Gastroesophageal sphincter (tissue), 4 donors: Measurements from ENCODE around the gene TNS1. TPM values are rescaled to one million over a fixed set of nuclear protein-coding genes. Genes with fewer than 3 reads are reported as not detected.

Experiments used
- ATAC-seq: fragments of 150-250 bp; one replicate; pipeline ENCODE4 v1.9.1; 2016; ENCODE audit warnings: mild to moderate bottlenecking, moderate library complexity
- H3K27ac ChIP-seq, 4 donors: fragments of 200-600 bp; sonication (generic) in 3 of 4; 1 replicate in 3 of 4; 2 replicates in 1 of 4; pipeline ENCODE4 v1.5.1; 2016 to 2019
- H3K27me3 ChIP-seq: fragments of 200-600 bp; sonication (generic); one replicate; pipeline ENCODE4 v1.5.1; 2019
- H3K36me3 ChIP-seq, 2 donors: fragments of 200-600 bp; sonication (generic); one replicate each; pipeline ENCODE4 v1.5.1; 2019; ENCODE audit warnings: control low read depth in 1 of 2
- H3K4me1 ChIP-seq, 3 donors: fragments of 200-600 bp; sonication (generic); 1 replicate in 2 of 3; 2 replicates in 1 of 3; pipeline ENCODE4 v1.5.1; 2016 to 2019; ENCODE audit warnings: control low read depth in 2 of 3
- H3K4me3 ChIP-seq, 2 donors: fragments of 200-600 bp; sonication (generic); one replicate each; pipeline ENCODE4 v1.5.1; 2019; ENCODE audit warnings: mild to moderate bottlenecking in 1 of 2, moderate library complexity in 1 of 2
- H3K9me3 ChIP-seq, 3 donors: fragments of 200-600 bp; sonication (generic); one replicate each; pipeline ENCODE4 v1.5.1; 2017 to 2019; ENCODE audit warnings: control low read depth in 2 of 3
- CTCF ChIP-seq, 4 experiments: fragments of 200-600 bp in 2 of 4; fragments of 450-650 bp in 2 of 4; sonication (generic) in 1 of 4; IDR thresholded peaks; one replicate each; pipeline ENCODE4 v1.5.1; 2017 to 2019; ENCODE audit warnings: antibody characterized with exemption in 4 of 4, mild to moderate bottlenecking in 2 of 4, moderate library complexity in 2 of 4
- EP300 ChIP-seq: sonication (generic); formaldehyde crosslinking; IDR thresholded peaks from one replicate; pipeline ENCODE4 v1.6.1; 2017; ENCODE audit warnings: antibody characterized with exemption, mild to moderate bottlenecking
- POLR2A ChIP-seq, 2 donors: fragments of 450-650 bp; IDR thresholded peaks; one replicate each; pipeline ENCODE4 v1.6.1; 2017; ENCODE audit warnings: antibody characterized with exemption in 2 of 2, mild to moderate bottlenecking in 2 of 2, moderate library complexity in 1 of 2
- POLR2AphosphoS5 ChIP-seq: sonication (generic); formaldehyde crosslinking; IDR thresholded peaks from one replicate; pipeline ENCODE4 v1.6.1; 2017; ENCODE audit warnings: antibody characterized with exemption
- WGBS, 2 donors: methylation state at CpG; one replicate each; pipeline ENCODE4 v1.1.5; 2018; ENCODE audit warnings: low coverage in 1 of 2; 5-methylcytosine and 5-hydroxymethylcytosine counted together
- total RNA-seq, 4 donors: library from RNA; depleted of rRNA; stranded (reverse); fragments of >200 nt; gene quantifications; one replicate each; pipeline ENCODE4 v1.1.0, GENCODE V29; 2016

Gene TNS1
- total RNA-seq, 4 donors from 2014 or later: 825 to 2,193 (median 1,462) TPM

- Histone ChIP-seq H3K27ac (peak overlapping the region; percentile 97 to 99 (median 97)), H3K36me3 (peaks cover 0 to 64% of the 10 kb centered on the region in 2 donors), H3K9me3 (no peaks in the 10 kb centered on the region), H3K4me1 (peaks cover 36 to 100% (median 84%) of the 10 kb centered on the region in 3 donors), H3K4me3 (peak overlapping the region in 1 of 2 donors; percentile 28), H3K27me3 (no peaks in the 10 kb centered on the region)
- WGBS, 2 donors: 0% methylated on average over 1 of the region's 5 CpGs; no CpG with 5 or more reads in 1 of the 2 donors
- peak; percentile 13 for ATAC-seq
- TF ChIP-seq POLR2A (IDR thresholded peaks at IDR 0.05): no peak
Observed at GRCh38 chr2:217901835-217902378, 100.9 kb downstream of the TNS1 start.

- H3K27ac ChIP-seq: peak overlapping the region; percentile 97 to 99 (median 97)
- H3K4me1 ChIP-seq: peaks cover 33 to 98% (median 79%) of the 10 kb centered on the region in 3 donors
- H3K9me3 ChIP-seq: no peaks in the 10 kb centered on the region
- peak overlapping the region in 1 of 2 donors; percentile 26 for H3K4me3 ChIP-seq
- WGBS, 2 donors: 86 to 100% methylated on average over 1 of the region's 4 CpGs
- H3K36me3 ChIP-seq: peaks cover 0 to 67% of the 10 kb centered on the region in 2 donors
- no peaks in the 10 kb centered on the region for H3K27me3 ChIP-seq
- no peak for TF ChIP-seq POLR2AphosphoS5
- no peak for TF ChIP-seq CTCF (IDR thresholded peaks at IDR 0.05)
- TF ChIP-seq POLR2A (IDR thresholded peaks at IDR 0.05): no peak
- no peak for TF ChIP-seq EP300
- ATAC-seq: no peak
Observed at GRCh38 chr2:217901400-217901799, 101.4 kb downstream of the TNS1 start.

- 60 to 83% methylated on average over 1 to 5 of the region's 7 CpGs for WGBS, 2 donors
- TF ChIP-seq EP300 (no peak), POLR2AphosphoS5 (no peak), POLR2A (IDR thresholded peaks at IDR 0.05) (no peak), CTCF (IDR thresholded peaks at IDR 0.05) (no peak)
- peak overlapping the region in 1 of 2 donors; percentile 26 for H3K4me3 ChIP-seq
- H3K27me3 ChIP-seq: no peaks in the 10 kb centered on the region
- H3K4me1 ChIP-seq: peaks cover 33 to 98% (median 74%) of the 10 kb centered on the region in 3 donors
- peak overlapping the region; percentile 97 to 99 (median 97) for H3K27ac ChIP-seq
- ATAC-seq: no peak
- peaks cover 0 to 67% of the 10 kb centered on the region in 2 donors for H3K36me3 ChIP-seq
- H3K9me3 ChIP-seq: no peaks in the 10 kb centered on the region
Observed at GRCh38 chr2:217900780-217901360, 101.9 kb downstream of the TNS1 start.

- H3K4me3 ChIP-seq: peak overlapping the region in 1 of 2 donors; percentile 26
- H3K36me3 ChIP-seq: peaks cover 0 to 70% of the 10 kb centered on the region in 2 donors
- TF ChIP-seq CTCF (IDR thresholded peaks at IDR 0.05): no peak
- no peak for TF ChIP-seq POLR2AphosphoS5
- TF ChIP-seq EP300: no peak
- no peak for TF ChIP-seq POLR2A (IDR thresholded peaks at IDR 0.05)
- ATAC-seq: no peak
- WGBS, 2 donors: 20 to 53% methylated on average over 1 to 3 of the region's 16 CpGs
- no peaks in the 10 kb centered on the region for H3K27me3 ChIP-seq
- H3K4me1 ChIP-seq: peaks cover 27 to 98% (median 67%) of the 10 kb centered on the region in 3 donors
- no peaks in the 10 kb centered on the region for H3K9me3 ChIP-seq
- peak overlapping the region; percentile 97 to 99 (median 97) for H3K27ac ChIP-seq
Observed at GRCh38 chr2:217900010-217900779, 102.6 kb downstream of the TNS1 start.

- Histone ChIP-seq H3K27ac (peak overlapping the region; percentile 97 to 99 (median 97)), H3K9me3 (no peaks in the 10 kb centered on the region), H3K36me3 (peaks cover 0 to 70% of the 10 kb centered on the region in 2 donors), H3K4me3 (no peak overlapping the region), H3K27me3 (no peaks in the 10 kb centered on the region), H3K4me1 (peaks cover 21 to 98% (median 60%) of the 10 kb centered on the region in 3 donors)
- ATAC-seq: peak; percentile 57
- WGBS, 2 donors: 20 to 44% methylated on average over 2 to 3 of the region's 11 CpGs
- TF ChIP-seq POLR2AphosphoS5: peak; percentile 77
- no peak for TF ChIP-seq EP300
- TF ChIP-seq CTCF (IDR thresholded peaks at IDR 0.05): peak in 3 of 4 experiments; percentile 78 to 87 (median 86)
- TF ChIP-seq POLR2A (IDR thresholded peaks at IDR 0.05): no peak
Observed at GRCh38 chr2:217899231-217900009, 103.4 kb downstream of the TNS1 start.
